H4 (cell line): Measurements from ENCODE around the gene TRPM3. TPM values are rescaled to one million over a fixed set of nuclear protein-coding genes. Genes with fewer than 3 reads are reported as not detected.

ENCODE experiments used
- DNase-seq: peaks from one replicate; pipeline ENCODE4 v3.0.0-alpha.2; 2015; ENCODE audit warnings: low spot score
- total RNA-seq: library from RNA; depleted of rRNA; stranded (reverse); fragments of >200 nt; shearing (Covaris generic); gene quantifications from 2 replicates; pipeline ENCODE4 v1.2.3, GENCODE V29; 2014; rRNA removed

TRPM3 gene
- total RNA-seq: 0.06 and 0.14 TPM in 2 replicates

DNA sequence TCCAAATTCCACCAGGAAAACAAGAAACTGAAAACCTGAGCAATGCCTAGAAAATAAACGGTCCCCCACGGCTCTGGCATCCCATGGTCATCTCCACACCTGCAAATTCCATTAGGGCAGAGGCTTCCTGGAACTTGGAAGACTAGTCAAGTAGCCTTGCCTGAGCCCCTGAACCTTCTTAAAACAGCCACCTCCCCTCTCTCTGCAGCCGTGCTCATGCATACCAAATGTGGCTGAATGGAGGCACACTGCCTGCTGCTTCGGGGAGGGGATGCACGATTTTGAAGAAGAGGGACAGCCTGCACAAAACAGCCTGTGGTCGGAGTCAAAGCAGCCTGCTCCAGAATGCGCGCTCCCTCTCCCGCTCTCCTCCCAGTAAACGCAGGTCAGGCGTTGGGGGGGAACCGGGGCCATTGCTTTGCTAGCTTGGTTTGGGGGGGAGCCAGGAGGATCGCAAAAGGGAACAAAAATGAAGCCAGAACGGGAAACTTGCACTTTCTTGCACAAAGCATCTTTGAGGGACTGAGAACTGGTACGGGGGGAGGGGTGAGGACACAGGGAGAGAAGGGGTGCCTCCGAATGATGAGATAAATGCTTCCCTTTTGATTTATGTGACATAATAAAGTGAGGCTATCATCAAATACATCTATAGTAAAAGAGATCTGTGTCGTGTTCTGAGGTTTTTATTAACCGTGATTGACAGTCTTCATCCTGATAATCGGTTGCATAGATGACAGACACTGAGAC, at the start of gene TRPM3:
TSS of gene TRPM3 (minus strand) at position 347 of the 747 bp plus-strand sequence. CDS start at position 80, 267 bp downstream.
- no peak for DNase-seq

DNA sequence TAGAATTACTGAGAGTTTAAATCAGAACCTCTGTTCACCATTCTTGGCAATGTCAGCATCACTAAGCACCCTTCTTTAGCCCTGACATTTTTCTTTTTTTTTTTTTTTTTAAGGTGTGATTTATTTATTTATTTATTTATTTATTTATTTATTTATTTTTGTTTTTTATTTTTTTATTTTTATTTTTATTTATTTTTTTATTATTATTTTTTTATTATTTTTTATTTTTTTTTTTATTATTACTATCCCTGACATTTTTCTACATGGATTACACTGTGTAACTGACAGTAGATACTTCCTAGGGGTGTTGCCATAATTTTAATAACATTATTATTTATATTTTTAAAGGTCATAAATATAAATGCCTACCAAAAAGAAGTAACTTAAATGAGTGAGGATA, 47.0 kb upstream of the TRPM3 start:
- DNase-seq: no peak

DNA sequence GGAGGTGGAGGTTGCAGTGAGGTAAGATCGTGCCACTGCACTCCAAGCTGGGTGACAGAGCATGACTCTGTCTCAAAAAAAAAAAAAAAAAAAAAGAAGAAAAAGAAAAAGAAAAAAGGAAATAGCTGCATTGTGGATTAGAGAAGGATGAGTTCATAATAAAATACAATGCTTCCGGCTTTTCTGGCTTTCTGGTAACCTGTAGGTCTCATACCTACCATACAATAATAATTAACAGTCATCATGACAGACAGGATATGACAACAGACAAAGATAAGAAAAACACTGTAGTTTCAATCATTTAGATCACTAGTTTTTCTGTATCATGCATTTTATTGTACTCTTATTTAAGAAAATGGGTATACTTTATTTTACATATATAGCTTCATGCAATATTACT, 40.7 kb upstream of the TRPM3 start:
- DNase-seq: no peak

DNA sequence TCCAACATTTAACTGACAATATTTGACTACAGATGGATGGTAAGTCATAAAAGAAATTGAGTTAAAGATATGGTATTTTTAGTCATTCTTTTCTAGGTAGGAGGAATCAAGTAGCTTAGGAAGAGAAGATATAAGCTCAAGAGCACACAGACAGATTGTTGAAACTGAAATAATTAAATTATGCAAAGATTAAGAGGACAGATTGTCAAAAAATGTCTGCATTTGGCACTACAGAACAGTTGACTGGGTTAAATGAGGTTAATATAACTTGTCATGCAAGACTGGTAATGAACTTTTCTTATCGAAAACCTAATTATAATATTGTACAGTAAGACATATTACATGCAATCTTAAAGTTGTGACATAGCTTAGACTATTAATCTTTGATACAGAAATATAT, 36.3 kb upstream of the TRPM3 start:
- no peak for DNase-seq

DNA sequence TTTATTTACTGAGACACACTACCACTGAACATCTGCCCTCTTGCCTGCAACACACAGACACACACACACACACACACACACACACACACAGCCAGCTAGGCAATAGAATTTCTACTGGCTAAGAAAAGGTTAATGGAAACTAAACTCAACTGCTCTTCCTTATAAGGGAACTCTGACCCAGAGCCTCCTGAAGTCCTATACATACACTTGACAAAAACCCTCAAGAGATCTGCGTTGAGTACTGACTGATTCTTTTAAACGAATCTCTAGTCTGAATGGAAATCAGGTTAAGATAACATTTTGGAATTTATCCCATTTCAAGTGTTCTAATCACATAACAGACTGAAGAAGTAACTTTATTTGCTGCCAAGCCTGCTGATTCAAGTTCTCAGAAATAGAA, 25.9 kb upstream of the TRPM3 start:
- no peak for DNase-seq

DNA sequence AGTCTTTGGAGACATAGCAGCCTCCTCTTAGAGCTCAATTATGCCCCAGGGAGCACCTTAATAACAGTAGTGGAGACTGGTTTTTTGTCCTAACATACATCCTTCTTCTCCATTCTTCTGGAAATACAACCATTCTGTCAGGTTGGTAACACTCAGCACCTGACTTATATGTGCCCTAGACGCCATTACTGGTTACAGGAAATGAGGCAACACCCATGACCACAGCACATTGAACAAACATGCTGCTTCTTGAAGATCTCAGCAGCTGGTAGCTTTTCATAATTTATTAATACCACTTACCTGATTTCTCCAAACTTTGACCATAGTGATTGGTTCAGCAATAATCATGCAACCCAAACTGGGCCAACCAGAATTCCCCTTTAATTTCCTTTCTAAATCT, 25.1 kb upstream of the TRPM3 start:
- peak; percentile 4 for DNase-seq

DNA sequence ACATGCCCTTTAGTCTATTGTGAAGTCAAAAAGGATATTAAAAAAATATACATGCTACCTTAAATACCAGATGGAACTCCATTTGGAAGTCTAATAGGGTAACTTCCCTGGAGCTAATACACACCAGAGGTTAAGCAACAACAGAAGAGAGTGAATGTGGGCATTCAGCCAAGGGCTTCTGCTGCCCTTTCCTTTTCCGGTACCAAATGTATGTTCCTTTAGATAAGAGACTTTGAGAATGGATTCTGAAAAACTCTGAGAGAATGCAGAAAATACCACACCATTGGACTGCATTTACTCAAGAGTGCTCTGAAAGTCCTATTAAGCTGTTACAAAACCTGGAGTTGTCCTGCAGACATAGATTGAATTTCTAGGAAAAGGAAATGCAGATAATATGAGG, 23.8 kb upstream of the TRPM3 start:
- no peak for DNase-seq

DNA sequence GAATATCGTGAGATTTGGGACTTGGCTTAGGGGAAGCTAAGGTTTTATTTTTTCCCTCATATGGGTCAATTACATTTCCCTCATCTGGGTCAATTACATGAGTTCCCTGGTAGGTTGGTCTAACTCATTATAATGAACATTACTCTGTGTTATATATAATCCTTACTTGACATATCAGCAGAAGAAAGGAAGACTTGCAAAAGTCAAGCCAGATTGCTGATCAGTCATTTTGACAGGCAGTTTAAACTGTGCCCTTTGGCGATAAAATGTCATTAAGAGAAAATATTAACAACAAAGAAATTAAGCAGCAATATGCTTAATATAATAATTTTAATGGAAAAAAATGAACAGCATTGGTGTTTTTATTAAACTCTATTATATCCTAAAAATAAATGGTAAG, 23.1 kb upstream of the TRPM3 start:
- no peak for DNase-seq

DNA sequence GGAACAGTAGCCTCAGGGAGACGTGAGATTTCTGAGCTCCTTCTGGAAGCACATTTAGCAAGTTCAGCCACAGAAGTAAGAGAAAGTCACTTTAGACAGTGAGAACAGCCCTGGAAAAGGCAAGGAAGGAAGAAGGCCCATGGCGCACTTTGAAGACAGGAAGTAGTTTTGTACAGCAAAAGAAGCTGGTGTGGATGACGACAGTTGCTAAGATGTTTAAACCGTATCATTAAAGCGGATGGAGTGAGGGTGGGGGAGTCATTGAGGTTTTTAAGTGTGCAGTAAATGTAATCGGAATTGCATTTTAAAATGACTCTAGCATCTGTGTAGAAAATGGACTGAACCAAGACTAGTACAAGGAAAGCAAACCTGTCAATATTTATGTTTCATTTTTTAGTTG, 15.3 kb upstream of the TRPM3 start:
- no peak for DNase-seq

DNA sequence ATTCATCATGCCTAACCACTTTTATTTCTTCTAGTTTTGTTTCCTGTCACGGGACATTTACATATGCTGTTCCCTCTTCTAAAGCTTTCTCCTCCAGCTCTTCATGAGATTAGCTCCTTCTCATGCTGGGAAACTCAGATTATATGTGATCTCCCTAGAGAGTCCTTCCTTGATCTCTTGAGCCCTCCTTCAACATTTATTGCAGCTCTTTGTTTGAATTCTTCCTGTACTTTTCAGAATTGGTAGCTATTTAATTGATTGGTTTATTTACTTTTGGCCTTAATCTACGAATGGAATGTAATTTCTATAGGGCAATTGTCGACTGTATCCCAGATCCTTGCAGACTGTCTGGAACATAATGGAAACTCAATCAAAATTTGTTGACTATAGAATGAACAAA, 9.7 kb upstream of the TRPM3 start:
- DNase-seq: no peak

DNA sequence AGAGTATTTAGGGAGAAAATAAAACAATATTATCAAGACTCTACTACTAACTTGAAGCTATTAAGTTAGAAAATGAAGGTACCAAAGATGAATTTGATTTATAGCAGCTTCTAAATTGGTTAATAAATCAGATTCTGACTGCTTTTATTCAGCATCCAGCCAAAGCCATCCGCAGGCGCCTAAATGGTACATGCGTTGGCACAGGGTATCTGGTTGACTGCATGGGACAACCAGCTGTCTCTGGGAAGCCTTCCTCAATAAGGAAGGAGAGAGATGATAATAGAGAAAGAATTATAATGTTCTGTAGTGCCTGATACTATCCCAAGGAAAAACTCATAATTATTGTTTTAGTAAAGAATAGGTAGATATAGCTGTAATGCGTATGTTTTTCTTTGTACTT, 9.1 kb upstream of the TRPM3 start:
- DNase-seq: no peak

DNA sequence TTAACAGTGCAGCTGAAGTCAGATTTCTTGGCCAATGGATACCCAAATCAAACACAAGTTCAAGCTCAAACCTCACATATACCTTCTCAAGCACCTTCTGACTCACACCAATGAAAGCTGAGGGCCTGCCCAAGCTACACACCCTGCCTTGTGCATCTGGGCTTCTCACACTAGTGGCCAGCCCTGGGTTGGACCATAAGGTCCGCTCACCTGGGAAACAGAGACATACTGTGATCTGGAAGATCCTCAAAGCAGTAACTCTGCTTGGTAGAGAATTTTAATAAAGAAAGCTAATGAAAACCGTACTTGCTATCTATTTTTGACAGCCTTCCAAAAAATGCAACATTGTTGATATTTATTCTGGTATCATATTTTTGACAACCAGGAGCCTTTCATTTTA, 7.4 kb upstream of the TRPM3 start:
- DNase-seq: no peak

DNA sequence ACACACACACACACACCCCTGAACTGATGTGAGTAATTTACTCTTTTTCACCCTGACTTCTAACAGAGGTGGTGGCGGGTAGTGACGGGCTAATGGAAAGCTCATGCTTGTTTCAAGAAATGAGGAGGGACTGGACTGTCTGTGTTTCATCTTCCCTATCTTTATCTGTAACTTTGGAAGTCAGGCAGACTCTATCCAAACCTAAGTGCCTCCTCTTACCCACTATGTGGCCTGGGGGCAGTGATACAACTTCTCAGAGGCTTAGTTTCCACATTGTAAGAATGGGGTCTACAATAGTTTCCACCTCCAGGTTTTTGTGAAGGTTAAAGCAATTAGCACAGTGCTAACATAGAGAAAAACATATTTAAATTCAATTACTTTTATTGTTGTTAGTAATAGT, 5.9 kb upstream of the TRPM3 start:
- DNase-seq: no peak

DNA sequence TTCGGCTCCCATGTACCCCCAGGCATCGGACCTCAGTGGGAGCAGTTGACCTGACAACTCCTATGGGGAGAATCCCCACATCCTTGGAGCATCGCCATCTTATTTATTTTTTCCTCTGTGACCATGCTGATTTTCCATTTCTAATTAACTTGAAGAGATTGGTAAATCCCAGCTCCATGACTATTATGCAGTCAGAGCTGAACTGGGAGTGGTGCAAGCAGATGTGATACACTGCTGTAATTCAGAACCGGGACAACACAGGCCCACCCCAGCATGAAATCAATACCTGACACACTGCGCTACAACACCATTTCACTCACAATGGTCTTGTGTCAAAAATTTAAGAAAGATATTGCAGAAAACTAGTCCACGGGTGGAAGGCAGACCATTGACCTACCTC, 1.0 kb upstream of the TRPM3 start:
- no peak for DNase-seq

DNA sequence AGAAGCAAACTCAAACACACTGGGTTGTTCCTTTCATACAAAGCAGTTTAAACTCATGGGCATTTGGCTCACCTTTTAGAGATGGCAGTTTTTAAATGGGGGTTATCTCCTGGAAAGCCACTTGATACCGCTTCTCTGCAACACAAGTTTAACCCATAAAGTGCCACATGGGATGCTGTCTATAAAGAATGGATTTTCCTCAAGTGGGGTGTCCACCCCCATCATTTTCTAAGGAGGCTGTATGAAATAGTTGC, 528 bp upstream of the TRPM3 start:
- DNase-seq: no peak

DNA sequence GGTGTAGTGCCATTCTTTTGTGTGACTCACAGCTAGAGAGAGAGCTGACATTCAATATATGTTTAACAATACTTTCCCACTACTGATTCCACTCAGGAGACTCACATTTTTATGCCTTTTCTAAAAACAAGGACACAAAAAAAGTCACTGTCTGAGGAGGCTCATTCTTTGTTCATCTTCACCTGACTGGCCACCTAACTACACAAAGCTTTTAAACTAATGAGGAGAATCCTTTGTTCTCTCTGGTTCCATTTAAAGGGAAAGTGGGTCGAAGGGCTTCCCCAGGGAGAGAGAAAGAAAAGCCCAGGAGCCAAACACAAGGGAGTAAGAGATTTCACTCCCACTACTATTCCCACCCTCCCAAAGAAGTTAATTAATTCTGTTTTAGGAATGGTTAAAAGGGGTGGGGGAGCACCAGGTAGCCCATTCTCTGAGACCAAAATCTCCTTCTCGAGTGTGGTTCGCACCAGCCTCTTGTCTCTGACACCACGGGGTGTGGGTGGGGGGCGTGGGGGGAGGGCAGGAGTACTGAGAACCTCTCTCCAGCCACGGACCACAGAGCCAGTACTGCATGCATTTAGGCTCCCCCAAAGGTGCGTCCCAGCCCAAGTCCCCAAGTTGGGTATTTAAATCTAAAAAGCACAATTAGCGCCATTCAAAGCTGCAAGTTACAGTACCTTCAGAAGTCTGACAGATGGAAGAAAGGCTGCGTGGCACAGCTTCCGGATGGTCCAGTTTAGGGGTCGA, 747 bp downstream of the TRPM3 start:
- no peak for DNase-seq

DNA sequence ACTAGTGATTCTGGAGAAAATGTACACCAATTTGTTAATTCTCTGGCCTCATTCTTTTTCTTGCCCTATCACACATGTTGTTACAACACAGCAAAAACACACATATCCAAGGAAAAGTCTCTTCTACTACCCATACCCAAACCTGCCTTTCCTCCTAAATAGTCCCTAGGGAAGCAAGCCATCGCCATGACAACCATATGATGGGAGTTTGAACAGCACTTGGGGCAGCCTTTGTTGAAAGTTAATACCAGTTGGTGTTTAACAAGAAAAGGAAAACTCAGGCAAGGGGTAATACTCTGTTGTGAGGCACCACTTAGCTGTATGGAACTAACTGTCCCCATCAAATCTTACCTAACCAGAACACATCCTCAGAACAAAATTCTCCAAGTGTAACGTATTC, 1.7 kb downstream of the TRPM3 start:
- no peak for DNase-seq

DNA sequence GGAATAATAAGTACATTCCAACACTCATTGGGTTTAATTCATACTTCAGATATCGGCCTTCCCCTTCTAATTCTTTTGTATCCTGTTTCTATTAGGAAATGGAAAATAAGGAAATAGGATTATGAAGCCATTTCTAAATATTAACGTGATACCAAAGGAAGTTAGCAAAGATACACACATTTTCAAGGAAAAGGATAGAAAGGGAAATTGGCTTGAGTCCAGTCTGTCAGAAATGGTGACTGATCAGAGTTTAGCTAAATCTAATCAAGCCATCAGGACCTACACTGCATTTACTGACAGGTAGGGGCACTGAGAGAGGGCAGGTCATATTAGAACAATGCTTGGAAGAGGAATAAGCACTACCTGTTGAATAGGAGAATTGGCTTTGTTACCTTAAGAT, 3.1 kb downstream of the TRPM3 start:
- no peak for DNase-seq

DNA sequence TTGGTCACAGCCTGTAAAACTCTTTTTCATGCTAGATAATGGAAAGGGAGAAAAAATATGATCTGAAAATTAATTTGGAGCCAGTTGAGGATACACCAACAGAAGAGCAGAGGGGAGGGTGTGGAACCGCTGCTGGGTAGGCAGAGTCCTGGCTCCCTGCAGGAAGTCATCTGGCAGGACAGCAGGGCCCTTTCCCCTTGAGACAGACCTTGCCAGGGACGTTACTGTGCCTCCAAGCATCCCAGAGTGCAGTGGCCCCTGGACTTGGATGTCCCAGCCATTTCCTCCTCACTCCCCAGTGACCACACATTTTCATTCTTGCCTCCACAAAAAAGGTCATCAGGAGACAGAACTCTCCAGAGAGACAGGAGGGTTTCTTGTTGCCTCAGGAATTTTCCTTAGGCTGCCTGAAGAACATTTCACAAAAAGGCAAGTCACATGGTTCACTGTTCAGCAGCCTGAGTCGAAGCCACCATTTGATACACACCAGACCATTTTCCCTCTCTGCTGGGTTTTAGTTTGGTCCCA, 5.9 kb downstream of the TRPM3 start:
- no peak for DNase-seq

DNA sequence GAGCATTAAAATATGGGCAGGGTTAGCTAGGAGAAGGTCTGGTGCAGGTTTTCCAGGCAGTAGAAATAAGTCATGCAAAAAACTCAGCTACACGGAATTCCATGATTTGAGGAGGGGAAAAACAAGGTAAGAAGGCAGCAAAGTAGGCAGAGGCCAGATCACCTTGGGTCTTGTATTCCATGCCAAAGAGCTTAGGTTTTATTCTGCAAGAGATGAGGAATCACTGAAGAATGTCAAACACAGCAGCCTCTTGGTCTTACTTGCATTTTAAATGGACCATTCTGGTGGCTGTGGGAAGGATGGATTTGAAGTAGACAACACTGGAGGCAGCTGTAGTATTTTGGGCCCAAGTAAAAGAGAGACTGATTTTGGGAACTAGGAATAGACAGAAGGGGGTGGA, 8.6 kb downstream of the TRPM3 start:
- no peak for DNase-seq

DNA sequence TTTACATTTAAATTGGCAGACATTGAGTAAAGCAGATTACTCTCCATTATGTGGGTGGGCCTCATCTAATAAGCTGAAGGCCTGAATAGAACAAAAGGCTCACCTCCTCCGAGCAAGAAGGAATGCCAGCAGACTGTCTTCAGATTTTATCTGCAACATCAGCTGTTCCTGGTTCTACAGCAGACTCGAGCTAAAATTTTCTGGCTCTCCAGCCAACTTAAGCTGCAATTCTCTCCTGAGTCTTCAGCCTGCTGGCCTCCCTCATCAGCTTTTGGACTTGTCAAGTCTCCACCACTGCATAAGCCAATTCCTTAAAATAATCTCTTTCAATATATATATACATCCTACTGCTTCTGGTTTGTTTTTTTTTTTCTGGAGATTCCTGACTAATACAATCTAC, 12.5 kb downstream of the TRPM3 start:
- no peak for DNase-seq

DNA sequence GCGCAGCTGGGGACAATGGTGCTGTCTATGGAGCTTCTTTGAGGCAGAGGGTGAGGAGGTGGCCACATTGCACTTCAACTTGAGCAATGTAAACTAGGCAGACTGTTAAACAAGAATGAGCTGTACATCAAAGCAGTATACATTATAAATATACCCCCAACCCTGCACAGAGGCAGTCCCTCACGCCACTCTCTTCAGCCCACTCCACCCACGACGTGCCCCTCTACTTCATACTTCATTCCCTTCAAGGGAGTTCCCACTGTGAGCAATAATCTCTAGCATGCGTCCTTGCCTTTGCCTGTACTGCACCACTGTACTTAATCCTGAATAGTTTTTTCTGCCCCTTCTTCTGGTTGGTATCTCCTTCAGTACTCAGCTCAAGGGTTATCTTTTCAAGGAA, 14.4 kb downstream of the TRPM3 start:
- no peak for DNase-seq

DNA sequence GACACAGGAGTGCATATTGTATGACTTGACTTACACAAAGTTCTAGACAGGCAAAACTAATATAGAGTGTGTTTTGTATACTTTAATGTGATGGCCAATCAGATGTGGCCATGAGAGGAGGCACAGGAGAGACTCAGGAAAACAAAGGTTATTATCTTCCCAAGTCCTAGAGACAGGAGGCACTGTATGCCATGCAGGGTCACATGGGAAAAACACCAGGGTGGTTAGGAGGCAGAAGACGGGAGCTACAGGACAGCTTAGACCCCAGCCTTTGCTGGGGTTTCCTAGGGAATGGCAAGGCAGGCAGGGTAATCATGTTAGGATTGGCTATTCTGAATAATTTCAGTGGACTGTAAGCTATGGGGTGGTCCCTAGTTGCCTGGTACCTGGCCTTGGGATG, 16.2 kb downstream of the TRPM3 start:
- DNase-seq: no peak

DNA sequence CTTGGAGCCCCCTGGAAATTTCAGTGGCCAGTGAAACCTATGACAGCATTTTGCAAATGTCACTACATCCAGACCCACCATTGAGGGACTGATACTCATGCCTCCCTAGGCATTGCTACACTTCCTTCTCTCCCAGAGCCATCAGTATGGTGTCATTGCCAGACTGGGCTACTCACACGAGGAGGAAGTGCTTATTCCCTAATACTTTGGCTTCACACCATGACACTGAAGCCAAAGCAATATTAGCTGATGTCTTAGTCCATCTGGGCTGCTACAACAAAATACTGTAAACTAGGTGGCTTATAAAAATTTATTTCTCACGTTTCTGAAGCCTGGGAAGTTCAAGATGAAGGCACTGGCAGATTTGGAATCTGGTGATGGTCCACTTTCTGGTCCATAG, 22.6 kb downstream of the TRPM3 start:
- no peak for DNase-seq
